ENCODE measurements around the gene KRT34.
"Not testable (repeated sequence)": the region's sequence is repeated elsewhere in the genome, so short reads cannot be mapped to it uniquely, and the experiment has no call there.

Gene KRT34

DNA sequence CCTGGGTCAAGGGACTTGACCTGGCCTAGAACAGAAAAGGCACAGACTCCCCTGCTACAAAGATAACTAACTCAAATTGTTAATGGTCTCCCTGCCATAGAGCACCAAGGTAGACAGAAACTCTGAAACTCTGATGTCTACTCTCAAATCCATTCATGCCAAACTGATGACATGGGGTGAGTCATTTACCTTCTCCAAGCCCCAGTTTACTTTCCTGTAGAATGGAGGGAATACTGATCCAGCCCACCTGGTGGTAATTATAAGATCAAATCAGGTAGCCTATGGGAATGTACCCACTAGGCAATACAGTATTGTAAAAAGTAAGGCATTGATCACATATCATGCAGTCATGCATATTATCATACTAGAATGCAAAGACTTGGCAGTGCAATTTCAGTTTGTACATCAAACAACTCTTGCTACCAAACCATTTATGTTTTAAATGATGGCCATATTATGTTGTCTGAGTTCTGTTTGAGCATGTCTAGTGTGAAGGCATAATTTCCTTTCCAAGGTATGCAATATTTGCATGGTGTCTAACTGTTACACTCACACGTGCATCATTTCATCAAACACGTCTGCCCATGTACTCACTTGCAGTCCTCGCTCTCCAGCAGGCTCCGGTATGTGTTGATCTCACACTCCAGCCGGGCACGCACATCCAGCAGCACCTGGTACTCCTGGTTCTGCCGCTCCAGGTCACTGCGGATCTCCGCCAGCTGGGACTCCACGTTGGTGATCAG lies 12.3 kb upstream of the KRT34 start:
- no peak for TF ChIP-seq POLR2A (IDR thresholded peaks at IDR 0.05; ENCODE audit: low read length)
- TF ChIP-seq GATA1 (IDR thresholded peaks at IDR 0.05; ENCODE audit: low read depth, low read length) = no peak
- DNase-seq = no peak

DNA sequence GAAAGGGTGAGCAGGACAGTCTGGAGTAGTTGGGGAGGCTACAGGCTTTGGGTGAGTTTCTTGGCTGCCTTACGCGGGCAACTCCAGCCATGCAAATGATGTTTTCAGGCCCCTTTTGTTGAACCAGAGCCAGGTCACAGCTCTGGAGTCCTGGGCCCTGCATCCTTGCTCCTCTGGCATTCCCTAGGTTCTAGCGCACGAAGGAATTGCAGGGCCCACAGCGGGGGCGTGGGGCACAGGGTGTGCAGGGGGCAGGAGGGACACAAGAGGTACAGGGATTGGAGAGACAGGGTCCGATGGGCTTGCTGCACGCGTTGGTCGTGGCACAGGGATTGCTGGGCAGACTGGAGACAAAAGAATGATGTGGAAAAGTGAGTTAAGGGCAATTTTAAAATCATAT lies 11.7 kb upstream of the KRT34 start:
- TF ChIP-seq GATA1 (IDR thresholded peaks at IDR 0.05; ENCODE audit: low read depth, low read length) = no peak
- TF ChIP-seq POLR2A (IDR thresholded peaks at IDR 0.05; ENCODE audit: low read length) = no peak
- no peak for DNase-seq

DNA sequence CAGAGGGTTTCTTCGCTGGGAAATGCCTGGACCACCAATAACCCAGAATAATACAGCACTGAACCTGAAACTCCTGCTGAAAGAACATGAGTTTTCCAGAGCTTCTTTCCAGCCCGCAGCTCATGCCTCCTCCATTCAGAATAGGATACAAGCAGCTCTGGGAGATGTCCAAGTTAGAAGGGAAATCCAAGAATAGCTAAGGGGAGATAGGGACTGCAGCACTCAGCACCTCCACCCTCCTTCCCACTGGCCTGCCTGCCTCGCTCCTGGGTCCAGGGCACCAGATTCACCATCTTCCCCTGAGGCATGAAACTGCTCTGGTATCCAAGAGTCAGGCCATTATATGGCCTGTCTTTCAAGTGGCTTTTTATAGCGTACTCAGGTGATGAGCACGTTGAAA lies 11.2 kb upstream of the KRT34 start:
- no peak for DNase-seq

DNA sequence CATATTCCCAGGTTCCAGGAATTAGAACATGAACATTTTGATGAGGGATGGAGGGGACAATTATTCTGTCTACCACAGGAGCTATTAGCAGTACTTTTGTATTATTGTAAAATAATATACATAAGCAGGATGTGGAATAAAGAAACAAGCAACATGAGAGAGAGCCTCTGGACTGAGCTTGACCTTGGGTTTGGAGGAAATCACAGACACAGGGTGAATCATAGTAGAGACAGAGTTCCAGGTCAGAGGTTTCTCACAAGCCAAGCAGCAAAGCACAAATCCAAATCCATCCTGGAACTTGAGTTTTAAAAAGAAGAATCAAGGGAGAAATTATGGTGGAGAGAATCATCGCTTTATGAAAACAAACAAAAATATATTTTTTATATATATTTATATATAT lies 10.2 kb upstream of the KRT34 start:
- no peak for TF ChIP-seq GATA1 (IDR thresholded peaks at IDR 0.05; ENCODE audit: low read depth, low read length)
- no peak for TF ChIP-seq POLR2A (IDR thresholded peaks at IDR 0.05; ENCODE audit: low read length)
- no peak for DNase-seq

More for the DNA sequence above, 11.2 kb upstream of the KRT34 start:
- no peak for TF ChIP-seq GATA1 (IDR thresholded peaks at IDR 0.05; ENCODE audit: low read depth, low read length)

DNA sequence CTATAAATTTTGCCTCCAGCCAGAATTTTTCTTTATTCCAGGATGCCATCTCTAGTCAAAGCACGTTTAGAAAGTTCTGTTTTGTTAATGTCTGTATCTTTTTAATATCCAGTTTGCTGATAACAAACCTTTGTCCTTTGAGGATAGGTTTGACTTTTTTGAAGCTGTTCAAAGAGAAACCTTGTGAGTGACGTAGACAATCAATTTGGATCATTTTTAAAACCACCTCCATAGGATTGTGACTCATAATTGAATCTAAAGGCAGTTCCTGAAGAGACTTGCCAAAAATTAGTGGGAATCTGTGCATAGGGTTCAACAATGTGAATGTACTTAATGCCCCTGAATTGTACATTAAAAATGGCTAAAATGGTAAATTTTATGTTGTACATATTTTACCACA lies 9.4 kb upstream of the KRT34 start:
- DNase-seq = no peak
- TF ChIP-seq POLR2A (IDR thresholded peaks at IDR 0.05; ENCODE audit: low read length) (no peak), GATA1 (IDR thresholded peaks at IDR 0.05; ENCODE audit: low read depth, low read length) (no peak)

DNA sequence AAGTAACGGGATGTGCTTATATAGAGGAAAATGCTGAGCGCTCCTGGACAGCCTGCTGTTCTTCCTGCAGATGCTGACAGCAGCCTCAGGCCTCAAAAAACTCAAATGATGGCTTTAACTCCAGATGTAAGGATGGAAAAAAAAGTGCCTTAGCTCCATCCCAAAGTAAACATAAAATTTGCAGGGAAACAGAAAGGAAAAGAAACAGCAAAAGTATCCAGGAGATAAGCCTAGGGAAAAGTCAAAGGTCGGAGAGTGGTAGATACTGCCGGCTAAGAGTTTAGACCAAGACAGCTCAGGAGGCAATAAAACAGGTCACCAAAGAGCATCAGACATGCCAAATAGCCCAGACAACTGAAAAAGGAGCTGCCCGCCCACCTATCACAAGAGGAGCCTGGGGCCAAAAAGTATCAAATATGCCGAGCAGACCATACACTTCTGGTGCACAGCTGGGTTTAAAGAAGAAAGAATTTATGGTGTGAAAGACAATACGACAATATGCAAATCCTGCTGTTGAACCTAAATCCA lies 8.4 kb upstream of the KRT34 start:
- TF ChIP-seq GATA1 (IDR thresholded peaks at IDR 0.05; ENCODE audit: low read depth, low read length) (no peak), POLR2A (IDR thresholded peaks at IDR 0.05; ENCODE audit: low read length) (no peak)
- DNase-seq = no peak

DNA sequence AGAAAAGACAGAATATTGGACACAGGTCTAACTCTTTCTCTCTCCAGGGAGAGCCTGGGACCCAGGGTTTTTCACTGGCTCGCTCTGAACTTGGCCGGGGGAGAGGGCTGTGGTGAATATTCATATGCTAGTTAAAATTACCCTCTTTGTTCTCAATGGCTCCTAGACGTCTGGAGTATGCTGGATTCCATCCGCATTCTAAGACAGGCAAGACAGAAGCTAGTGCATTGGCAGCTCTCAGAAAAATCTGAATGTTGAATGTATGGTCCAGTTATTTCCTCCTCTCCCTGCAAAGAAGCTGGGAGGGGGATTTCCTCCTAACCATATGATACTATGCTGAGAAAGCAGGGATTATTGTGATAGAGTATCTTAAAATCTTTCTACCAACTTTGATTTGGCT lies 5.6 kb upstream of the KRT34 start:
- DNase-seq = no peak
- TF ChIP-seq GATA1 (IDR thresholded peaks at IDR 0.05; ENCODE audit: low read depth, low read length) = no peak
- no peak for TF ChIP-seq POLR2A (IDR thresholded peaks at IDR 0.05; ENCODE audit: low read length)

DNA sequence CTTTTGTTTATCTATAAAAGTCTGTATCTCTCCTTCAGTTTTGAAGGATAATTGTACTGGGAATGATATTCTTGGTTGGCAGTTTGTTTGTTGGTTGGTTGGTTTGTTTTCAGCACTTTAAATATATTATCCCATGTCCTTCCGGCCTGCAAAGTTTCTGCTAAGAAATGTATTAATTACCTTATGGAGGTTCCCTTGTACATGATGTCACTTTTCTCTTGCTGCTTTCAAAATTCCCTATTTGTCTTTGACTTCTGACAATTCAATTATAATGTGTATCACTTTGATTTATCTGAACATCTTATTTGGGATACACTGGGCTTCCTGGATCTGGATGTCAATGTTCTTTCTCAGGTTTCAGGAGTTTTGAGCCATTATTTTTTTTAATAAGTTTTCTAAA lies 4.1 kb upstream of the KRT34 start:
- no peak for TF ChIP-seq POLR2A (IDR thresholded peaks at IDR 0.05; ENCODE audit: low read length)
- no peak for TF ChIP-seq GATA1 (IDR thresholded peaks at IDR 0.05; ENCODE audit: low read depth, low read length)
- no peak for DNase-seq

DNA sequence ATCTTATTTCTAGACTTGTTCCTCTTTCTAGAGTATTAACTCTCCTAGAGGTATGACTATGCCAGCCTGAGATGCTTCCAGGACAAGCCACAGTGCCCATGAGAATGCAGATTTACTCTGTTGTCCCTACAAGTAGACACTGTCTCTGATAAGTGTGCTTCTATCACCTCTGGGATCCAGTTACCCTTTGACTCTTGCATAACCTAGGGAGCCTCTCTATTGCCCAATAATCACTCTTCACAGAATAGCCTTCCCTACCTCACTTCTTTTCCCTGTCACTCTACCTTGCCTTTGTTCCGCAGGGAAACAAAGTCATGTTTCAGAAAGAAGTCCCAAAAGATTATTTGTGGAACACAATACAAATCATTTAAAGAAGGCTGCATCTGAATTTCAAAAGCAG lies 1.6 kb upstream of the KRT34 start:
- no peak for DNase-seq
- TF ChIP-seq GATA1 (IDR thresholded peaks at IDR 0.05; ENCODE audit: low read depth, low read length) = no peak
- no peak for TF ChIP-seq POLR2A (IDR thresholded peaks at IDR 0.05; ENCODE audit: low read length)

DNA sequence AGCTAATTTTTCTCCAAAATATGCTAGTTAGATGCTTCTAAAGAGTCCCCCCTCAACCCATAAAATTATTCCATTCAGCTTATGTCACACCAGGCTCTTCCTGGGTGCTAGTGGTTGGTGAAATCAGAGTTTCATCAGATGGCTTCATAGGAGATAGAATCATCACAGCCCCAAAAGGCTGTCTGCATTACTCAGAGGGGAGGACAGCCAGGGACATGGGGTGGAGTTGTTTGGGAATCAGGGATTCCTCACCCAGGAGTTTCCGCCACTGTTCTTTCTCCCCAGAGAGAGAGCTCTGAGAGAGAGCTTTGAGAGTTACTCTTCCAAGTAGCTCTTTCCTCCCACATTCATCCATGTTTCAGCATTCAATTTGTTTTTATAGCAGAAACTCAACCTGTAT lies 288 bp upstream of the KRT34 start:
- no peak for DNase-seq
- TF ChIP-seq GATA1 (IDR thresholded peaks at IDR 0.05; ENCODE audit: low read depth, low read length) = no peak
- TF ChIP-seq POLR2A (IDR thresholded peaks at IDR 0.05; ENCODE audit: low read length) = no peak

DNA sequence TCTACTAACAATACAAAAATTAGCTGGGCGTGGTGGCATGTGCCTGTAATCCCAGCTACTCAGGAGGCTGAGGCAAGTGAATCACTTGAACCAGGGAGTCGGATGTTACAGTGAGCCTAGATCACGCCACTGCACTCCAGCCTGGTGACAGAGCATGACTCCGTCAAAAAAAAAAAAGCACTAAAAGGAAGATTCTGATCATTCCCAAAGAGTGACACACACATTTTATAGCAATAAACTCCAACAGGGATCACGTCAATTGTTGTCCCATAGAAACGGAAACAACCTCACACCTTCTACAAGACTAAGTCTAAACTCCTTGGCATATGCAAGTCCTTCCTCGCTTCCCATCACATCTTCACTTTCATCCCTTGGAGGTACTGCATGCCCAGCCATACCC lies 2.0 kb downstream of the KRT34 start:
- not testable (repeated sequence) for DNase-seq

DNA sequence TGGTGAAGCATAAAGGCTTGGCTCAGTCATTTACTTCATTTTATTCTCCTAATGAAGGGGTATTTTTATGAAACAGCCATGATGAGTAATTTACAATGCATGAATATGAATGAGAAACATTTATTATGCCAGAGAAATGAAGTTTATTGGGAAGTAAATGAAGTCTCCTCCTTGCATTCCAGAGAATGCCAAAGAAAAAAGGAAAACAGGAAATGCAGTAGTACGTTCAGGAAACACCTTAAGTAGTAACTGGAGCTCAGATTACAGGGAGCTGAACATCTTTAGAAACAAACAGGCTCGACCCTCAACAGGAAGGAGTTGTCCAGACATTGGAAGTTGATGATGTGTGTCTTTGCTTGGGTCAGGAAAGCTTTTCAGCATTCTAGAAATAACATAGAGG lies 4.6 kb downstream of the KRT34 start:
- DNase-seq = no peak
- TF ChIP-seq GATA1 (IDR thresholded peaks at IDR 0.05; ENCODE audit: low read depth, low read length) (no peak), POLR2A (IDR thresholded peaks at IDR 0.05; ENCODE audit: low read length) (no peak)

DNA sequence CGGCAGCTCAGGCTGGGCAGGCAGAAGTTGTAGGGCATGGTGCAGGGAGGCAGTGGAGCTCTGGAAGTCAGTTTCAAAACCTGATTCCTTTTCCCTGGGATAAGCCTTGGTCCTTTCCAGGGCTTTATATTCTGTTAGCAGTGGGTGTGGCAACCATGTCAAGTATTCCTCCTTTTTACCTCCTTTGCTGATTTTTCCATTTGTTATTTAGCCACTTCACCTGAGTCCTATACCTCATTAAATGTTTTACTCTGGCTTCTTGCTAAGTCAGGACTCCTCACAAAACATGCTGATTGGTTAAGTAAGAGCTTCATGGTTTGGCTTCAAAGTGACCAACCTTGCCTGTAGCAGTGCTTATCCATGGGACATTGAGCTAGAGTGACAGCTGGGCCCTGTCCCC lies 12.4 kb downstream of the KRT34 start, which contains the start of gene KRT33B:
TSS of gene KRT33B (minus strand) at position 101 of the 400 bp plus-strand sequence. CDS start at position 38, 63 bp downstream.
- TF ChIP-seq POLR2A (IDR thresholded peaks at IDR 0.05; ENCODE audit: low read length) (no peak), GATA1 (IDR thresholded peaks at IDR 0.05; ENCODE audit: low read depth, low read length) (no peak)
- no peak for DNase-seq

DNA sequence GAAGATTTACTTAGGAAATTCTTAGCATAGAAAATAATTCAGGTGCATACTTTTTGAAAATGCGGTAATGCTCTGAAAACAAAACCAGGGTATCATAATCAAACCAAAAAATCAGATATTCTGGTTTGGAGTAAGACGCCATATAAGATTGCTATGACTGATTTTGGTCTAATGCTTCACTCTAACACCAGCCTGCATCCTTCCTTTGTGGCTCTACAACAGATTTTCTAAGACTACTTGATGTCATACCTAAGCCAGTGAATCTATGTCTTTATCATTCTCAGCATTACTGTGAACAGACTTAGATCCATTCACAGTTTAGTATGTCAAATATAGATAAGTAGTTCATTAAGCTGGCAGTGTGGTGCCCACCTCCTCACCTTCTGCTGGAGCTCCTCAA lies 13.1 kb downstream of the KRT34 start:
- no peak for TF ChIP-seq GATA1 (IDR thresholded peaks at IDR 0.05; ENCODE audit: low read depth, low read length)
- TF ChIP-seq POLR2A (IDR thresholded peaks at IDR 0.05; ENCODE audit: low read length) = no peak
- DNase-seq = no peak

DNA sequence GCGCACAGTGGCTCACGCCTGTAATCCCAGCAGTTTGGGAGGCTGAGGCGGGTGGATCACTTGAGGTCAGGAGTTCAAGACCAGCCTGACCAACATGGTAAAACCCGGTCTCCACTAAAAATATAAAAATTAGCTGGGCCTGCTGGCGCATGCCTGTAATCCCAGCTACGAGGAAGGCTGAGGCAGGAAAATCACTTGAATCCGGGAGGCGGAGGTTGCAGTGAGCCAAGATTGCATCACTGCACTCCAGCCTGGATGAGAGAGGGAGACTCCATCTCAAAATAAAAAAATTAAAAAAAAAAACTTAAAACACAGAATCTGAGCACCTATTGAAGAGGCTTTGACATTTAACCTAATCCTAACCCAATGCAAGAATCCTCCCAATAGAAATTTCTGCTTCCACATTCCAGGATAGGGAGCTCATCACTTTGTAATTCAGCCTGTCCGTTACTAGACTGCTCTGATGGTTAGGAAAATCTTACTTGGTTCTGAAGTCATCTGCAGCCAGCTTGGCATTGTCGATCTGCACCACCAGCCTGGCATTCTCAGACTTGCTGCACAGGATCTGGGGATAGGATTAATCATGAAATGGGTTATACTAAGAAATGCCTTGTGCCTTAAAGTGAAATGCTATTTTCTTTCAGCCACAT lies 14.6 kb downstream of the KRT34 start:
- no peak for TF ChIP-seq GATA1 (IDR thresholded peaks at IDR 0.05; ENCODE audit: low read depth, low read length)
- TF ChIP-seq POLR2A (IDR thresholded peaks at IDR 0.05; ENCODE audit: low read length) = no peak

More for the DNA sequence above, 14.6 kb downstream of the KRT34 start:
- DNase-seq = no peak
